Endothelial cell of umbilical vein (primary cell): ENCODE results near the gene AIG1. TPM values are rescaled to one million over a fixed set of nuclear protein-coding genes. Genes with fewer than 3 reads are reported as not detected.

ENCODE experiments used
- BruUV-seq: library from RNA; stranded (reverse); fragments of 400-500 nt; replicated peaks from 2 replicates; lab custom pipeline; 2021; lab: Mats Ljungman, UMichigan
- CTCF ChIA-PET: fragments of 300-600, 350-600 bp; sonication (Branson Sonifier 250); formaldehyde crosslinking; loops from one replicate; lab custom pipeline; 2021; ENCODE audit warnings: antibody characterized with exemption, inconsistent platforms; lab: Charles Lee
- POLR2A ChIA-PET: fragments of 300-600, 350-600 bp; sonication (Branson Sonifier 250); formaldehyde crosslinking; loops from one replicate; lab custom pipeline; 2021; ENCODE audit warnings: antibody characterized with exemption, inconsistent platforms; lab: Charles Lee
- DNase-seq: peaks from one replicate; pipeline ENCODE4 v3.0.0-alpha.2; 2011; ENCODE audit warnings: low read depth, low spot score
- FAIRE-seq: peaks from 2 replicates; lab custom pipeline; 2011; peaks lifted over from hg19 to GRCh38; lab: Jason Lieb, UNC
- H2AFZ ChIP-seq: 2 replicates; pipeline ENCODE4 v1.6.0; 2012; ENCODE audit warnings: low read depth, low read length, control low read depth, inconsistent platforms
- H3K27ac ChIP-seq: 2 replicates; pipeline ENCODE4 v1.5.1; 2011; ENCODE audit warnings: low read depth, mild to moderate bottlenecking, control low read depth, low read length, moderate library complexity; ENCODE audit not compliant: insufficient read depth
- H3K27me3 ChIP-seq, 2 experiments: 2 replicates each; pipeline versions ENCODE4 v1.6.0 to v1.6.1; 2011; ENCODE audit warnings: low read length in 2 of 2, mixed read lengths in 1 of 2; ENCODE audit not compliant: control insufficient read depth in 2 of 2, insufficient read depth in 2 of 2
- H3K36me3 ChIP-seq, 2 experiments: 2 replicates in 1 of 2; 3 replicates in 1 of 2; pipeline ENCODE4 v1.5.1; 2011; ENCODE audit warnings: low read length in 2 of 2, mild to moderate bottlenecking in 1 of 2, moderate library complexity in 1 of 2; ENCODE audit not compliant: control insufficient read depth in 2 of 2, insufficient read depth in 2 of 2; ENCODE audit errors: extremely low read depth in 1 of 2
- H3K4me1 ChIP-seq: 3 replicates; pipeline ENCODE4 v1.5.1; 2011; ENCODE audit warnings: mild to moderate bottlenecking, low read length; ENCODE audit not compliant: control insufficient read depth, insufficient read depth; ENCODE audit errors: extremely low read depth
- H3K4me2 ChIP-seq: 2 replicates; pipeline ENCODE4 v1.6.1; 2011; ENCODE audit warnings: low read length, control low read depth, mixed read lengths; ENCODE audit not compliant: insufficient read depth
- H3K4me3 ChIP-seq, 3 experiments: fragments of 200-600 bp in 1 of 3; sonication (generic), shearing (Covaris generic) in 1 of 3; replicated peaks in 1 of 3; 2 replicates each; pipeline ENCODE4 v1.5.1; 2011 to 2016; ENCODE audit warnings: control low read depth in 3 of 3, low read length in 3 of 3, mild to moderate bottlenecking in 2 of 3, inconsistent platforms in 1 of 3, low read depth in 1 of 3, moderate library complexity in 1 of 3; ENCODE audit not compliant: insufficient read depth in 1 of 3
- H3K79me2 ChIP-seq: 2 replicates; pipeline ENCODE4 v1.6.0; 2012; ENCODE audit warnings: low read length, inconsistent platforms; ENCODE audit not compliant: control insufficient read depth, insufficient read depth
- H3K9ac ChIP-seq: replicated peaks from 2 replicates; pipeline ENCODE3; 2011; ENCODE audit warnings: low read length, control low read depth; ENCODE audit not compliant: insufficient read depth; ENCODE audit errors: extremely low read depth
- H3K9me1 ChIP-seq: replicated peaks from 3 replicates; pipeline ENCODE4 v1.6.0; 2011; ENCODE audit warnings: mild to moderate bottlenecking, low read length; ENCODE audit not compliant: control insufficient read depth, insufficient read depth; ENCODE audit errors: extremely low read depth
- H3K9me3 ChIP-seq: replicated peaks from 2 replicates; pipeline ENCODE4 v1.5.1; 2012; ENCODE audit warnings: low read length, inconsistent platforms; ENCODE audit not compliant: control insufficient read depth, insufficient read depth
- H4K20me1 ChIP-seq: replicated peaks from 2 replicates; pipeline ENCODE3; 2011; ENCODE audit warnings: mild to moderate bottlenecking, low read length; ENCODE audit not compliant: control insufficient read depth, insufficient read depth; ENCODE audit errors: extremely low read depth
- EZH2 ChIP-seq: IDR thresholded peaks from 2 replicates; pipeline ENCODE4 v1.6.1; 2012; ENCODE audit warnings: borderline replicate concordance, low read depth, mild to moderate bottlenecking, moderate library complexity, low read length, inconsistent platforms; ENCODE audit not compliant: severe bottlenecking
- FOS ChIP-seq: IDR thresholded peaks from 2 replicates; pipeline ENCODE4 v1.6.1; 2011; ENCODE audit warnings: mild to moderate bottlenecking, low read length, moderate library complexity, borderline replicate concordance; ENCODE audit not compliant: insufficient read depth
- GATA2 ChIP-seq: IDR thresholded peaks from 2 replicates; pipeline ENCODE4 v1.7.0; 2011; ENCODE audit warnings: low read depth, mild to moderate bottlenecking, moderate library complexity, mixed read lengths, low read length; ENCODE audit not compliant: insufficient read length, insufficient read depth
- JUN ChIP-seq: IDR thresholded peaks from 2 replicates; pipeline ENCODE4 v1.6.1; 2011; ENCODE audit warnings: borderline replicate concordance, low read depth; ENCODE audit not compliant: insufficient read length, insufficient read depth
- MYC ChIP-seq: IDR thresholded peaks from one replicate; pipeline ENCODE4 v1.6.1; 2011; ENCODE audit warnings: mild to moderate bottlenecking, low read depth, low read length
- POLR2A ChIP-seq: IDR thresholded peaks from 2 replicates; pipeline ENCODE4 v1.6.1; 2012; ENCODE audit warnings: low read depth, mild to moderate bottlenecking, control low read depth, low read length
- POLR2AphosphoS5 ChIP-seq: IDR thresholded peaks from 2 replicates; pipeline ENCODE4 v1.6.1; 2012; ENCODE audit warnings: low read depth, mild to moderate bottlenecking, control low read depth, low read length, moderate library complexity; ENCODE audit not compliant: insufficient read depth
- dilution Hi-C: fragments of 300-500 bp; cut with MboI; formaldehyde crosslinking; loops from one replicate; pipeline ENCODE4 v1.15.0; 2019; ENCODE audit warnings: low sequenced_read_pairs; ENCODE audit not compliant: extremely low pct_ligation_motif_present
- intact Hi-C: fragments of 100-400 bp; cut with micrococcal nuclease; formaldehyde crosslinking; loops from one replicate; pipeline ENCODE4 v1.10.0; 2022
- polyA plus RNA-seq, 4 experiments: library from polyadenylated mRNA; depleted of rRNA in 3 of 4; stranded (reverse) in 3 of 4; unstranded in 1 of 4; fragments of >200 nt; gene quantifications; 2 replicates each; pipeline versions ENCODE4 v1.2.1 to v1.2.3, GENCODE V29; 2011 to 2012; ENCODE audit warnings: missing spikeins in 1 of 4
- total RNA-seq: library from RNA; stranded (reverse); gene quantifications from 2 replicates; pipeline ENCODE4 v1.2.3, GENCODE V29; 2021
- TF ChIP-seq, protein P1 (sequence below): IDR thresholded peaks from 2 replicates; pipeline ENCODE4 v1.6.1; 2011; ENCODE audit not compliant: insufficient read depth, insufficient read length
- TF ChIP-seq, protein P2 (sequence below), 2 donors: IDR thresholded peaks; 1 replicate in 1 of 2; 2 replicates in 1 of 2; pipeline ENCODE4 v1.5.1; 2011; ENCODE audit warnings: low read length in 2 of 2, mild to moderate bottlenecking in 2 of 2, moderate library complexity in 2 of 2, control low read depth in 1 of 2, inconsistent platforms in 1 of 2, low read depth in 1 of 2; ENCODE audit not compliant: insufficient read depth in 1 of 2; ENCODE audit errors: extremely low read depth in 1 of 2

Gene AIG1
- total and polyA plus RNA-seq, 2 donors (not counting 3 experiments of a cell fraction or from before 2014, with no cell fraction given): 17.7 to 22.7 TPM

DNA sequence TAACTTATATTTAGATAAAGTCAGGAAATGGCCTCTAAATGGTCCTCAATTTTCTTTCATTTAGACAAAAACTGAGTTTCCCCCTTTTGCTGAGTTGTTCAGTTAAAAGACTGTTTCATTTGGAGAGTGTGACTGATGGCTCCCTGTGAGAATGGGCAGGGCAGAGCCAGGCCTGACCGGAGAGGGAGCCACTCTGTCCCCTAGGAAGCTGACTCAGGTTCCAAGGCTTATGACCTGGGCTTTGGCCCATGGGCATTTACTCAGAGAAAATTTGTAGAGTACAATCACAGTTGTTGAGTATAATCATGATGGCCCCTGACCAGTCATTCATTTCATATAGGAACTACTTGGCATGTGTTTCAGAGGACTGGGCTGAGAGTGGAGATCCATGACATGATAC lies 37.0 kb upstream of the AIG1 start:
- Histone ChIP-seq H2AFZ (no peak overlapping the region), H3K36me3 (no peaks in the 10 kb centered on the region), H3K9me3 (no peaks in the 10 kb centered on the region), H3K79me2 (no peaks in the 10 kb centered on the region), H3K4me1 (no peaks in the 10 kb centered on the region), H3K27ac (no peak overlapping the region), H3K4me2 (no peak overlapping the region), H3K9ac (no peak overlapping the region), H3K27me3 (no peaks in the 10 kb centered on the region), H4K20me1 (no peaks in the 10 kb centered on the region), H3K4me3 (no peak overlapping the region), H3K9me1 (no peaks in the 10 kb centered on the region)
- FAIRE-seq (no peak), DNase-seq (no peak)
- no peak for TF ChIP-seq JUN
- no peak for TF ChIP-seq GATA2
- no peak for TF ChIP-seq POLR2A
- no peak for TF ChIP-seq POLR2AphosphoS5
- TF ChIP-seq, protein P1, sequence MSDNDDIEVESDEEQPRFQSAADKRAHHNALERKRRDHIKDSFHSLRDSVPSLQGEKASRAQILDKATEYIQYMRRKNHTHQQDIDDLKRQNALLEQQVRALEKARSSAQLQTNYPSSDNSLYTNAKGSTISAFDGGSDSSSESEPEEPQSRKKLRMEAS: no peak
- no peak for TF ChIP-seq FOS
- TF ChIP-seq MYC: no peak
- no peak for TF ChIP-seq EZH2
- TF ChIP-seq, protein P2, sequence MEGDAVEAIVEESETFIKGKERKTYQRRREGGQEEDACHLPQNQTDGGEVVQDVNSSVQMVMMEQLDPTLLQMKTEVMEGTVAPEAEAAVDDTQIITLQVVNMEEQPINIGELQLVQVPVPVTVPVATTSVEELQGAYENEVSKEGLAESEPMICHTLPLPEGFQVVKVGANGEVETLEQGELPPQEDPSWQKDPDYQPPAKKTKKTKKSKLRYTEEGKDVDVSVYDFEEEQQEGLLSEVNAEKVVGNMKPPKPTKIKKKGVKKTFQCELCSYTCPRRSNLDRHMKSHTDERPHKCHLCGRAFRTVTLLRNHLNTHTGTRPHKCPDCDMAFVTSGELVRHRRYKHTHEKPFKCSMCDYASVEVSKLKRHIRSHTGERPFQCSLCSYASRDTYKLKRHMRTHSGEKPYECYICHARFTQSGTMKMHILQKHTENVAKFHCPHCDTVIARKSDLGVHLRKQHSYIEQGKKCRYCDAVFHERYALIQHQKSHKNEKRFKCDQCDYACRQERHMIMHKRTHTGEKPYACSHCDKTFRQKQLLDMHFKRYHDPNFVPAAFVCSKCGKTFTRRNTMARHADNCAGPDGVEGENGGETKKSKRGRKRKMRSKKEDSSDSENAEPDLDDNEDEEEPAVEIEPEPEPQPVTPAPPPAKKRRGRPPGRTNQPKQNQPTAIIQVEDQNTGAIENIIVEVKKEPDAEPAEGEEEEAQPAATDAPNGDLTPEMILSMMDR (IDR thresholded peaks at IDR 0.05; ENCODE audit: extremely low read depth in 1 of 2, insufficient read depth in 1 of 2, low read depth in 1 of 2, low read length in 2 of 2): no peak
- dilution Hi-C loops (no loop called here), intact Hi-C loops (loop anchor here (10.0 kb wide), 1 partner anchor 549 kb away; no protein-coding TSS in a partner anchor)
- ChIA-PET POLR2A (no interaction called here), CTCF (interaction anchor here (2.1 kb wide), 1 partner anchor 331 kb away, joined by 18 read pairs; no protein-coding TSS in a partner anchor)
- BruUV-seq: no TSS peak
